Suppressor macrophage (primary cell): ENCODE measurements around the gene STX18.

Experiments used
- DNase-seq, 4 experiments: peaks; one replicate each; pipeline ENCODE4 v3.0.0-alpha.2; 2020 to 2022

Gene STX18

DNA sequence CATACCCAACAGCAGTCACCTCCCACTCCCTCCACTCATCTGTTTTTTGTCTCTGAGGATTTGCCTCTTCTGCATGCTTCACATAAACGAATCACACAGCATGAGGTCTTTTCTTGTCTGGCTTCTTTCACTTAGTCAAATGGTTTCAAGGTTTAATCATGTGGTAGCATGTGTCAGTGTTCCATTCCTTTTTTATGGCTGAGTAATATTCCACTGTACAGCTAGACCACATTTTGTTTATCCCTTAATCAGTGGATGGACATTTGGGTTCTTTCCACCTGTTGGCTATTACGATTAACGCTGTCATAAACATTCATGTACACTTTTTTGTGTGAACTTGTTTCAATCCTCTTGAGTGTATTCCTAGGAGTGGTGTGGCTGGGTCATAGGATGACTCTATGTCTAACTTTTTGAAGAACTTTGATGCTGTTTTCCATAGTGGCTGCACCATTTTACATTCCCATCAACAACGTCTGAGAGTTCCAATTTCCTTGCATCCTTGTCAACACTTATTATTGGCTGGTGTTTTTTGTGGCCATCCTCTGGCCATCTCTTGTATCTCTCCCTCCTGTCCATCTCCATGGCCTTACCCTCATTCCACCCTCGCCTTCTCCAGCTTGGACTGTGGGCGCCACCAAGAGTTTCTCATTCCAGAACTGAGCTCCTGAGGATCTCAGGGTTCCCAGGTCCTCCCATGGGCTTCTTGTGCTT is 167.3 kb downstream of the STX18 start:
- no peak for DNase-seq
